Upper lobe of right lung (tissue), 1 donor: ENCODE data around the gene P2RY6. TPM values are rescaled to one million over a fixed set of nuclear protein-coding genes. Genes with fewer than 3 reads are reported as not detected.

Experiments
- ATAC-seq: fragments of 200-7000 bp; cut with Tn5 transposase; one replicate; pipeline ENCODE4 v1.9.1; 2020; ENCODE audit warnings: mild to moderate bottlenecking, moderate library complexity
- DNase-seq: peaks from one replicate; pipeline ENCODE4 v3.0.0-alpha.2; 2020
- H3K27ac ChIP-seq: fragments of 200-600 bp; one replicate; pipeline ENCODE4 v1.8.0; 2022
- H3K27me3 ChIP-seq: fragments of 200-600 bp; one replicate; pipeline ENCODE4 v1.8.0; 2022; ENCODE audit warnings: mild to moderate bottlenecking
- H3K36me3 ChIP-seq: fragments of 200-600 bp; one replicate; pipeline ENCODE4 v1.8.0; 2022
- H3K4me1 ChIP-seq: fragments of 200-600 bp; one replicate; pipeline ENCODE4 v1.8.0; 2022
- H3K4me3 ChIP-seq: fragments of 200-600 bp; one replicate; pipeline ENCODE4 v1.8.0; 2022; ENCODE audit warnings: mild to moderate bottlenecking
- H3K9me3 ChIP-seq: fragments of 200-600 bp; one replicate; pipeline ENCODE4 v1.8.0; 2022
- intact Hi-C: fragments of 100-400 bp; cut with DNase I; formaldehyde crosslinking; loops from one replicate; pipeline ENCODE4 v1.11.0; 2022
- long read RNA-seq: library from polyadenylated mRNA; unstranded; transcript quantifications from one replicate; pipeline ENCODE4 v2.0.0, GENCODE V29; 2021
- total RNA-seq: library from RNA; stranded (reverse); fragmentation: NEBNext Ultra II Directional; extraction: Animal tissue kit (Norgen Biotek cat#: 25700); gene quantifications from one replicate; pipeline ENCODE4 v1.2.1, GENCODE V29; 2021
- TF ChIP-seq, protein P1 (sequence below): fragments of 200-600 bp; IDR thresholded peaks from one replicate; pipeline ENCODE4 v1.8.0; 2022; ENCODE audit warnings: antibody characterized with exemption
- donor health status: DM: no; HTN: yes; CAD: no; lungs with severe emphysema.

Gene P2RY6, protein sequence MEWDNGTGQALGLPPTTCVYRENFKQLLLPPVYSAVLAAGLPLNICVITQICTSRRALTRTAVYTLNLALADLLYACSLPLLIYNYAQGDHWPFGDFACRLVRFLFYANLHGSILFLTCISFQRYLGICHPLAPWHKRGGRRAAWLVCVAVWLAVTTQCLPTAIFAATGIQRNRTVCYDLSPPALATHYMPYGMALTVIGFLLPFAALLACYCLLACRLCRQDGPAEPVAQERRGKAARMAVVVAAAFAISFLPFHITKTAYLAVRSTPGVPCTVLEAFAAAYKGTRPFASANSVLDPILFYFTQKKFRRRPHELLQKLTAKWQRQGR
- 3.2 TPM for total RNA-seq
- long read RNA-seq, partial matches to known transcripts = 0 of 6 reads
- long read RNA-seq, other reads (novel, unspliced or antisense) = 6 of 6 reads

DNA sequence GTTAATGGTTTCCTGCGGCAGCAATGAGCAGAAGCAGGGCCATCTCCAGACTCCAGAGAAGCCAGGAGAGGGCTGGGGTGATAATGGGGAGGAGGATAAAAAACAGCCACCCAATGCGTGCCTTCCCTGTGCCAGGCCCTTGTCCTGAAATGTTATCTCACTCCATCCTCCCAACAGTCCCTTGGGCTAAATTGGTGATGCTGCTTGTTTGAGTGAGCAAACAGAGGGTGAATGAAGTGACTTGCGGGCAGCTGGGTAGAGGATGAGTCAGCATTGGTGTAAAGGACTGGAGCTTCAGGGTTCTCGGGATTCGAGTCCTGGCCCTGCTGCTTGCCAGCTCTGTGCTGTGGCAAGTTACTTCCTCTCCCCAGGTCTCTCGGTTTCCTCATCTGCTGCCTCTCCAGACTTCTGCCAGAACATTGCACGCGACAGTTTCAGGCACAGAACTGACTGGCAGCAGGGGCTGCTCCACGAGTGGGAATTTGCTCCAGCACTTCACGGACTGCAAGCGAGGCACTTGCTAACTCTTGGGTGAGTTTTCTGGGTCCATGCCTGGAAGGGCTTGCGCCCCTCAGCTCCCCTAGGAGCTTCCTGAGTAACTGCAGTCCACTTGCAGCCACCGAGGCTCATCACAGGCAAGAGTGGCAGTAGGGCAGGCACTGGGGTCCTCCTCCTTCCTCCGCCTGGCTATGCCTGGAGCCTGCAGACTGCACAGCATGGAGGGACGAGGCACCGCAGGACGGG, at the start of gene P2RY6:
P2RY6 (plus strand) TSS at position 403 of the 744 bp plus-strand sequence. CDS start 24,181 bp downstream, outside the sequence.
- Histone ChIP-seq H3K36me3 (no peaks in the 10 kb centered on the region), H3K4me1 (peaks cover 25% of the 10 kb centered on the region), H3K9me3 (no peaks in the 10 kb centered on the region), H3K27me3 (no peaks in the 10 kb centered on the region), H3K27ac (no peak within 1 kb of the TSS), H3K4me3 (peak within 1 kb of the TSS; percentile 31)
- ATAC-seq (peak; percentile 72), DNase-seq (peak; percentile 67)
- TF ChIP-seq, protein P1, sequence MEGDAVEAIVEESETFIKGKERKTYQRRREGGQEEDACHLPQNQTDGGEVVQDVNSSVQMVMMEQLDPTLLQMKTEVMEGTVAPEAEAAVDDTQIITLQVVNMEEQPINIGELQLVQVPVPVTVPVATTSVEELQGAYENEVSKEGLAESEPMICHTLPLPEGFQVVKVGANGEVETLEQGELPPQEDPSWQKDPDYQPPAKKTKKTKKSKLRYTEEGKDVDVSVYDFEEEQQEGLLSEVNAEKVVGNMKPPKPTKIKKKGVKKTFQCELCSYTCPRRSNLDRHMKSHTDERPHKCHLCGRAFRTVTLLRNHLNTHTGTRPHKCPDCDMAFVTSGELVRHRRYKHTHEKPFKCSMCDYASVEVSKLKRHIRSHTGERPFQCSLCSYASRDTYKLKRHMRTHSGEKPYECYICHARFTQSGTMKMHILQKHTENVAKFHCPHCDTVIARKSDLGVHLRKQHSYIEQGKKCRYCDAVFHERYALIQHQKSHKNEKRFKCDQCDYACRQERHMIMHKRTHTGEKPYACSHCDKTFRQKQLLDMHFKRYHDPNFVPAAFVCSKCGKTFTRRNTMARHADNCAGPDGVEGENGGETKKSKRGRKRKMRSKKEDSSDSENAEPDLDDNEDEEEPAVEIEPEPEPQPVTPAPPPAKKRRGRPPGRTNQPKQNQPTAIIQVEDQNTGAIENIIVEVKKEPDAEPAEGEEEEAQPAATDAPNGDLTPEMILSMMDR = no peak
- intact Hi-C loops = no loop called here

DNA sequence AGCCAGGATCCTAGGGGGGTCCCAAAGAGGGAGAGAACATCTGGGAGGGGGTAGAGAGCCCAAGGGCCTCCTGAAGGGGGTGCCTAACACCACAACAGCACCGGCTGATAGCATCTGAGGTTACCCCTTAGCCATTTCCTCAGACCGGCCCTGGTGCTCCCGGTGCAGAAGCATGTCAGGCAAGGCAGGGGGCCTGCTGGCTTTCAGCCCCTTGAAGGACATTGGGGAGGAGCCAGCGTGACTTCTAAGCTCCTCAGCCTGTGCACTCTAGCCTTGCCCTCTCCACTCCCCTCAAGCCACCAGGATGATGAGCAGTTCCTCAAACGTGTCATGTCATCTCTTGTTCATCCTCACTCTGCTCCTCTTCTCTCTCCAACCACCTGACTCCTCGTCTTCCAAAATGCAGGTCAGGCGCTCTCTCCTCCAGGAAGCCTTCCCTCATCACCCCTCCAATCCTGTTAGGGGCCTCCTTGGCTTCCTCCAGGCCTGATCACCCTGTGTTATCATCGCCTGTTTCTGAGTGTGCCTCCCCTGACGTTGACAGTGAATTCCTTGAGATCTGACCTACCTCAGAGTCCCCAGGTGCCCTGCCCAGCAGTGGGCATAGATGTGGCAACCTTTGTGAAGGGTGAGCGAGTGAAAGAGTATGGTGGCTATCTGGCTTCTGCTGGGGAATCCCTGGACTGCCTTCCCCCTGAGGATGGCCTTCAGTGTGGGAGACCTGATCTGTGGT, 48.0 kb upstream of the P2RY6 start:
- no peaks in the 10 kb centered on the region for H3K4me1 ChIP-seq
- H3K9me3 ChIP-seq = no peaks in the 10 kb centered on the region
- TF ChIP-seq, protein P1 = no peak
- ATAC-seq = no peak
- H3K27me3 ChIP-seq = no peaks in the 10 kb centered on the region
- intact Hi-C loops = no loop called here
- H3K36me3 ChIP-seq = no peaks in the 10 kb centered on the region
- peak; percentile 54 for DNase-seq
- no peak overlapping the region for H3K4me3 ChIP-seq
- peak overlapping the region; percentile 6 for H3K27ac ChIP-seq

DNA sequence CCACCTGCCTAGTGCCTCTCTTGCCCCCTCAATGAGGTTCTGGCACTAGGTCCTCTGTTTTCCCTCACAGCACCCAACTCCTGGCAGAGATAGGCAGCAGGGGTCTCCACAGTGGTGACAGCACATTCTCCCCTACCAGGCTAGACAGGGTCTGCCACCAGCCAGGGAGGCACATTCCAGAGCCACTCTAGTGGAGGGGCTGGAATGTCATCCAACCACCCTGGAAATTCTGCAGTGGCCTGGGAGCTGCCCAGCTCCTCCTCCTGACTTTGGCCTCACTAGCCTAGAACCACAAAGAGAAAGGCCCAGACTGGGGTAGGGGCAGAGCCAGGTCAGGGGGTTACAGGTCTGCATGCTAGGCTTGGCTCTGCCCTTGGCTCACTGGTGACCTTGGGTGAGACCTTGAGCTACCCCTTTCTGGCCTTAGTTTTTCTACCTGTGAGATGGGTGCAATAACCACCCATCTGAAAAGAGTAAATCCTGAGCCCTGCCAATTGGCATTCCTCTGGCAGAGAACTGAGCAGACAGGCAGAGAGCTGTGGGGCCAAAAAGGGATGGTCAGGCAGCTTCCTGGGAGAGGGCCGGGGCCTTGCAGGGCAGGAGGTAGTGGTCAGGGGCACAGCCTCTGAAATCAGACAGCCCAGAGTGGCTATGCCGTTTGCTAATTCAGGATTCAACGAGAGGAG, 47.0 kb upstream of the P2RY6 start:
- Histone ChIP-seq H3K27ac (peak overlapping the region; percentile 6), H3K4me1 (no peaks in the 10 kb centered on the region), H3K36me3 (no peaks in the 10 kb centered on the region), H3K9me3 (no peaks in the 10 kb centered on the region), H3K4me3 (no peak overlapping the region), H3K27me3 (no peaks in the 10 kb centered on the region)
- intact Hi-C loops = no loop called here
- peak; percentile 50 for ATAC-seq
- DNase-seq = peak; percentile 63
- TF ChIP-seq, protein P1 = no peak

DNA sequence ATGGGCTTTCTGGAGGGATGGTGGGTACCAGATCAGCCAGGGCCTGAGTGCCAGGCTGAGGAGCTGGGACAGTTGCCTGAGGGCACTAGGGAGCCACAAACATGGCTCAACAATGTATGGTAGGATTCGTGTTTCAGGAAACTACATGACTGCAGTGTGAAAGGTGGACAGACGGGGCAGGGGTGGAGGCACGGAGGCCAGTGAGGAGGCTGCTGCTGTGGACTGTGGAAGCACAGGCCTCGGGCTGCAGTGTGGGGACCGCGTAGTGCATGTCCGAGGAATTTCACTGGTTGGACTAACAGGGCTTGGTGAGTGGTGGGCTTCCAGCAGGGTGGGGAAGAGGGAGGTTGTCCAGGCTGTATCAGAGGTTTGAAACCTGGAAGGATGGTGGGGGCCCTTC, 46.3 kb upstream of the P2RY6 start:
- H3K4me3 ChIP-seq = no peak overlapping the region
- peak; percentile 31 for DNase-seq
- H3K36me3 ChIP-seq = no peaks in the 10 kb centered on the region
- no peaks in the 10 kb centered on the region for H3K4me1 ChIP-seq
- H3K9me3 ChIP-seq = no peaks in the 10 kb centered on the region
- TF ChIP-seq, protein P1 = no peak
- H3K27ac ChIP-seq = no peak overlapping the region
- intact Hi-C loops = no loop called here
- ATAC-seq = no peak
- no peaks in the 10 kb centered on the region for H3K27me3 ChIP-seq
